Endothelial cell (in vitro differentiated cells): ENCODE measurements around the gene DNAH3. TPM values are rescaled to one million over a fixed set of nuclear protein-coding genes. Genes with fewer than 3 reads are reported as not detected.
"Not testable (repeated sequence)": the region's sequence is repeated elsewhere in the genome, so short reads cannot be mapped to it uniquely, and the experiment has no call there.

Experiments
- DNase-seq: peaks from one replicate; pipeline ENCODE4 v3.0.0; 2021; ENCODE audit warnings: low spot score
- H3K27ac Mint-ChIP-seq: one replicate; pipeline ENCODE4 v1.8.0; 2021; ENCODE audit warnings: mixed read lengths, inconsistent platforms; ENCODE audit not compliant: unreplicated experiment
- H3K27me3 Mint-ChIP-seq: one replicate; pipeline ENCODE4 v1.8.0; 2021; ENCODE audit warnings: mild to moderate bottlenecking, moderate library complexity, mixed read lengths, inconsistent platforms; ENCODE audit not compliant: unreplicated experiment
- H3K36me3 Mint-ChIP-seq: one replicate; pipeline ENCODE4 v1.8.0; 2021; ENCODE audit warnings: mild to moderate bottlenecking, low read depth, mixed read lengths, inconsistent platforms; ENCODE audit not compliant: unreplicated experiment
- H3K4me1 Mint-ChIP-seq: one replicate; pipeline ENCODE4 v1.8.0; 2021; ENCODE audit warnings: mild to moderate bottlenecking, mixed read lengths, inconsistent platforms; ENCODE audit not compliant: unreplicated experiment
- H3K4me3 Mint-ChIP-seq: one replicate; pipeline ENCODE4 v1.8.0; 2021; ENCODE audit warnings: mild to moderate bottlenecking, mixed read lengths, inconsistent platforms; ENCODE audit not compliant: unreplicated experiment
- H3K9me3 Mint-ChIP-seq: one replicate; pipeline ENCODE4 v1.8.0; 2021; ENCODE audit warnings: mixed read lengths, inconsistent platforms; ENCODE audit not compliant: unreplicated experiment
- total RNA-seq: library from RNA; stranded (reverse); fragmentation: NEBNext Ultra II Directional; extraction: Animal tissue kit (Norgen Biotek cat#: 25700); gene quantifications from one replicate; pipeline ENCODE4 v1.2.1, GENCODE V29; 2021; ENCODE audit not compliant: unreplicated experiment
- TF ChIP-seq, protein P1 (sequence below): fragments of 200-600 bp; sonication (generic); IDR thresholded peaks from one replicate; pipeline ENCODE4 v1.5.0; 2021; ENCODE audit warnings: antibody characterized with exemption; ENCODE audit not compliant: unreplicated experiment

The DNAH3 gene
- total RNA-seq, 1 donor from 2014 or later: 0.05 TPM

GRCh38 chr16:21072976-21073375, 77.7 kb downstream of the DNAH3 start:
- TF ChIP-seq, protein P1, sequence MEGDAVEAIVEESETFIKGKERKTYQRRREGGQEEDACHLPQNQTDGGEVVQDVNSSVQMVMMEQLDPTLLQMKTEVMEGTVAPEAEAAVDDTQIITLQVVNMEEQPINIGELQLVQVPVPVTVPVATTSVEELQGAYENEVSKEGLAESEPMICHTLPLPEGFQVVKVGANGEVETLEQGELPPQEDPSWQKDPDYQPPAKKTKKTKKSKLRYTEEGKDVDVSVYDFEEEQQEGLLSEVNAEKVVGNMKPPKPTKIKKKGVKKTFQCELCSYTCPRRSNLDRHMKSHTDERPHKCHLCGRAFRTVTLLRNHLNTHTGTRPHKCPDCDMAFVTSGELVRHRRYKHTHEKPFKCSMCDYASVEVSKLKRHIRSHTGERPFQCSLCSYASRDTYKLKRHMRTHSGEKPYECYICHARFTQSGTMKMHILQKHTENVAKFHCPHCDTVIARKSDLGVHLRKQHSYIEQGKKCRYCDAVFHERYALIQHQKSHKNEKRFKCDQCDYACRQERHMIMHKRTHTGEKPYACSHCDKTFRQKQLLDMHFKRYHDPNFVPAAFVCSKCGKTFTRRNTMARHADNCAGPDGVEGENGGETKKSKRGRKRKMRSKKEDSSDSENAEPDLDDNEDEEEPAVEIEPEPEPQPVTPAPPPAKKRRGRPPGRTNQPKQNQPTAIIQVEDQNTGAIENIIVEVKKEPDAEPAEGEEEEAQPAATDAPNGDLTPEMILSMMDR: no peak
- H3K9me3 Mint-ChIP-seq: no peaks in the 10 kb centered on the region
- DNase-seq: no peak
- H3K27me3 Mint-ChIP-seq: no peaks in the 10 kb centered on the region
- H3K27ac Mint-ChIP-seq: no peak overlapping the region
- no peaks in the 10 kb centered on the region for H3K36me3 Mint-ChIP-seq
- no peaks in the 10 kb centered on the region for H3K4me1 Mint-ChIP-seq
- no peak overlapping the region for H3K4me3 Mint-ChIP-seq

DNA sequence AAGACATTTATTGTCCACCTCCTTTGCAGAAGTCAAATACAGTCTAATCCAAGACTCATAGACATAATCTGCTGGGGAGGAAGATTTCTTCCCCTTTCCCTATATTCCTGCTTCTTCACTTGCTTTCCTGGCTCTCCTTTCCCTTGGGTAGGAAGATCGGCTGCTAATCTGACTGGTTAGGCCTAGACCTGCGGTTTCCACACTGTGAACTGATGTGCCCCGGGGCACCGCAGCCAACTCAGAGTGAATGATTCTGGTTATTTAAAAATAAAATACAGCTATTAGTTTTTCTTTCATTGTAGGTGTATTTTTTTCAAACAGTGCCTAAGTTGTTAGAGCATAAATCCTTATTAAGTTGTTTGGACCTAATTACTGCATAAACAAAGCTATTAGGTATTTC, 78.9 kb downstream of the DNAH3 start:
- Mint-ChIP-seq H3K36me3 (no peaks in the 10 kb centered on the region), H3K27me3 (peaks cover 1% of the 10 kb centered on the region), H3K9me3 (no peaks in the 10 kb centered on the region), H3K4me3 (no peak overlapping the region), H3K4me1 (no peaks in the 10 kb centered on the region), H3K27ac (no peak overlapping the region)
- TF ChIP-seq, protein P1: no peak
- no peak for DNase-seq

- Mint-ChIP-seq H3K27ac (no peak overlapping the region), H3K4me3 (no peak overlapping the region), H3K27me3 (peaks cover 1% of the 10 kb centered on the region), H3K9me3 (no peaks in the 10 kb centered on the region), H3K4me1 (no peaks in the 10 kb centered on the region), H3K36me3 (no peaks in the 10 kb centered on the region)
- TF ChIP-seq, protein P1: no peak
- DNase-seq: no peak
These were observed 80.1 kb downstream of the DNAH3 start for GRCh38 chr16:21070564-21070963.

DNA sequence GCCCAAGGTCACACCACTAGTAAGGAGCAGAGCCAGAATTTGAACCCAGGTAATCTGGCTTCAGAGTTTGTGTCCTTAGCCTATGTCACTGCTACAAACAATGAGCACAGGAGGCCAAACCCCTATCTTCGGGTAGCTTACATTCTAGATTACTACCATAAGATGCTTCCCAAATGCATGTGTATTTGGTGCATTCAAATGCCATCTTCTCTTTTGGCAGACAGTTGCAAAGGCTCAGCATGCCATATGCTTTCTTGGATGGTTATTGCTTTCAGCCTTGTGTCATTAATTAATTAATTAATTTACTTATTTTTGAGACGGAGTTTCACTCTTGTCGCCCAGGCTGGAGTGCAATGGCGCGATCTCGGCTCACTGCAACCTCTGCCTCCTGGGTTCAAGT, 80.7 kb downstream of the DNAH3 start:
- Mint-ChIP-seq H3K27me3 (peaks cover 1% of the 10 kb centered on the region), H3K9me3 (no peaks in the 10 kb centered on the region), H3K36me3 (no peaks in the 10 kb centered on the region), H3K27ac (no peak overlapping the region), H3K4me1 (no peaks in the 10 kb centered on the region), H3K4me3 (no peak overlapping the region)
- TF ChIP-seq, protein P1: no peak
- DNase-seq: no peak

DNA sequence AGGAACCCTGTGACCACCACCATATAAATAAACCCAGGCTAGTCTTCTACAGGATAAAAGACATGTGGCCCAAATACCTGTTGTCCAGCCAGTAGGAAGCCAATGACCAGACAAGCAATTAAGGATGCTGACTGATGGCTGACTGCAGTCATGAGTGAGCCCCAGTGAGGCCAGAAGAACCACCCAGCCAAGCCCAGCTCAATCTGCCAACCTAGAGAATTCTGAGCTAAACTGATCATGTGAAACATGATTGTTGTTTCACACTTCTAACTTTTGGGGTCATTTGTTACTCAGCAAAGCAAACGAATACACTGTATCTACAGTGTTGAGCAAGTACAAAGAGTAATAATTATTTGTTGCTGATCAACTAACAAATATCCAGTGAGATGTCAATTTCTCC, 86.4 kb downstream of the DNAH3 start:
- Mint-ChIP-seq H3K27ac (no peak overlapping the region), H3K27me3 (peaks cover 1% of the 10 kb centered on the region), H3K9me3 (no peaks in the 10 kb centered on the region), H3K4me1 (no peaks in the 10 kb centered on the region), H3K4me3 (no peak overlapping the region), H3K36me3 (no peaks in the 10 kb centered on the region)
- TF ChIP-seq, protein P1: no peak
- DNase-seq: no peak

DNA sequence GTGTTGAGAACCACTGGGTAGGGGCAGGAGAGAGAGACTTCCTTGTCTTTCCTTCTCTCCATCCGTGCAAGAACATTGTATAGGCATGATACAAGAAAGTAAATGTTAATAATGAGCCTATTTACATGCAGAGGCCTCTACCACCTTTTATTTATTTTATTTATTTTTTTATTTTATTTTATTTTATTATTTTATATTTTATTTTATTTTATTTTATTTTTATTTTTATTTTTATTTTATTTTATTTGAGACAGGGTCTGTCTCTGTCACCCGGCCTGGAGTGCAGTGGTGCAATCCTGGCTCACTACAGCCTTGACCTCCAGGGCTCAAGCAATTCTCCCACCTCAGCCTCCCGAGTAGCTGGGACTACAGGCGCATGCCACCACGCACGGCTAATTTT, 87.3 kb downstream of the DNAH3 start:
- H3K4me1 Mint-ChIP-seq, H3K27ac Mint-ChIP-seq, H3K9me3 Mint-ChIP-seq, H3K36me3 Mint-ChIP-seq, H3K4me3 Mint-ChIP-seq, DNase-seq, H3K27me3 Mint-ChIP-seq: not testable (repeated sequence)
